ENCODE data around the gene USP25.

DNA sequence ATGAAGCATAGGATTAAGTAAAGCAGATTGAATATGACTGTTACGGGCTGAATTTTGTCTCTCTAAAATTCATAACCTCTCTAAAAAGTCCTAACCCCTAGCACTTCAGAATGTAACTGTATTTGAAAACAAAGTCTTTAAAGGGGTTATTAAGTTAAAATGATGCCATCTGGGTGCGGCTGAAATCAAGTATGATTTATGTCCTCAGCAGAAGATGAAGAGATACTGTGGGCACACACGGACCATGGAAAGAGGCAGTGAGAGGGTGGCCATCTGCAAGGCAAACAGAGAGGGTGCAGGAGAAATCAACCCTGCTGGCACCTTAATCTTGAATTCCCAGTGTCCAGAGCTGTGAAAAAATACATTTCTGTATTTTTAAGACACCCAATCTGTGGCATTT lies 3.8 kb upstream of the USP25 start:
- TF ChIP-seq, protein P1, sequence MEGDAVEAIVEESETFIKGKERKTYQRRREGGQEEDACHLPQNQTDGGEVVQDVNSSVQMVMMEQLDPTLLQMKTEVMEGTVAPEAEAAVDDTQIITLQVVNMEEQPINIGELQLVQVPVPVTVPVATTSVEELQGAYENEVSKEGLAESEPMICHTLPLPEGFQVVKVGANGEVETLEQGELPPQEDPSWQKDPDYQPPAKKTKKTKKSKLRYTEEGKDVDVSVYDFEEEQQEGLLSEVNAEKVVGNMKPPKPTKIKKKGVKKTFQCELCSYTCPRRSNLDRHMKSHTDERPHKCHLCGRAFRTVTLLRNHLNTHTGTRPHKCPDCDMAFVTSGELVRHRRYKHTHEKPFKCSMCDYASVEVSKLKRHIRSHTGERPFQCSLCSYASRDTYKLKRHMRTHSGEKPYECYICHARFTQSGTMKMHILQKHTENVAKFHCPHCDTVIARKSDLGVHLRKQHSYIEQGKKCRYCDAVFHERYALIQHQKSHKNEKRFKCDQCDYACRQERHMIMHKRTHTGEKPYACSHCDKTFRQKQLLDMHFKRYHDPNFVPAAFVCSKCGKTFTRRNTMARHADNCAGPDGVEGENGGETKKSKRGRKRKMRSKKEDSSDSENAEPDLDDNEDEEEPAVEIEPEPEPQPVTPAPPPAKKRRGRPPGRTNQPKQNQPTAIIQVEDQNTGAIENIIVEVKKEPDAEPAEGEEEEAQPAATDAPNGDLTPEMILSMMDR (IDR thresholded peaks at IDR 0.05; ENCODE audit: insufficient read depth, low read length): no peak
- no peak for TF ChIP-seq SPI1 (IDR thresholded peaks at IDR 0.05; ENCODE audit: borderline replicate concordance, low read depth)
